GM12865 (cell line): ENCODE measurements around the gene ACER2.

Experiments
- DNase-seq: peaks from one replicate; pipeline ENCODE4 v3.0.0; 2010; ENCODE audit warnings: low read depth
- H3K4me3 ChIP-seq: 2 replicates; pipeline ENCODE4 v1.5.1; 2011; ENCODE audit warnings: mild to moderate bottlenecking, low read depth, low read length, control low read depth
- TF ChIP-seq, protein P1 (sequence below): IDR thresholded peaks from 2 replicates; pipeline ENCODE4 v1.5.1; 2011; ENCODE audit warnings: low read length, control low read depth, low read depth, inconsistent platforms; ENCODE audit not compliant: insufficient read depth; ENCODE audit errors: missing control alignments

The ACER2 gene

DNA sequence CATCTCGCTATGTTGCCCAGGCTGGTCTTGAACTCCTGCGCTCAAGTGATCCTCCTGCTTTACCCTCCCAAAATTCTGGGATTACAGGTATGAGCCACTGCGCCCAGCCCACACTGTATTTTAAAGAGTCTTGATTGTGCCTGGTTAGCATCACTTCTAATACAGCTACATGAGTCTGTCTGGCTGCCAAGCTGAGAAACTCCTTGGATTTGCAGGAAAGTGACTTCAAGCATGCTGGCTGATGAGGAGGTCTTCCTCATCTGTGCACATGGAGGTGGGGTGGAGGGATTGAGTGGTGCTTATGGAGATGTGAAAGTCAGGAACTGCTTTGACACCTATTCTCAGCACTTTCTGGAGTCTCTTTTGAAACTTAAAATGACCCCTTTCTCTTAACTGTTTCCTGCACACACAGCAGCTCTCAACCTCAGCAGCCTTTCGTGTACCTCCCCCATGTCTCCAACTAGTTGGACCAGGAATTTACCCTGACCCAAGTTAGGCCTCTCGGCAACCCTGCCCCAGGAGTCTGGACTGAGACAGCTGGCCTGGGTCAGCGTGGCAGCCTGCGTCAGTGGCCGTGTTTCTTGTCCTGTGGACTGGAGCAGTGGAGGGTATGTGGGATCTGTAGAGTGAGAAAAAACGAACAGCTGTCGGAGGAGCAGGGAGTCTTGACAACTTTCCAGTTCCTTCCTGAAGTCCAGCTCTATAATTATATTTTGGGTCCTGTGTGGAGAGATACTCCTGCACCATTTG, 72.5 kb downstream of the ACER2 start:
- TF ChIP-seq, protein P1, sequence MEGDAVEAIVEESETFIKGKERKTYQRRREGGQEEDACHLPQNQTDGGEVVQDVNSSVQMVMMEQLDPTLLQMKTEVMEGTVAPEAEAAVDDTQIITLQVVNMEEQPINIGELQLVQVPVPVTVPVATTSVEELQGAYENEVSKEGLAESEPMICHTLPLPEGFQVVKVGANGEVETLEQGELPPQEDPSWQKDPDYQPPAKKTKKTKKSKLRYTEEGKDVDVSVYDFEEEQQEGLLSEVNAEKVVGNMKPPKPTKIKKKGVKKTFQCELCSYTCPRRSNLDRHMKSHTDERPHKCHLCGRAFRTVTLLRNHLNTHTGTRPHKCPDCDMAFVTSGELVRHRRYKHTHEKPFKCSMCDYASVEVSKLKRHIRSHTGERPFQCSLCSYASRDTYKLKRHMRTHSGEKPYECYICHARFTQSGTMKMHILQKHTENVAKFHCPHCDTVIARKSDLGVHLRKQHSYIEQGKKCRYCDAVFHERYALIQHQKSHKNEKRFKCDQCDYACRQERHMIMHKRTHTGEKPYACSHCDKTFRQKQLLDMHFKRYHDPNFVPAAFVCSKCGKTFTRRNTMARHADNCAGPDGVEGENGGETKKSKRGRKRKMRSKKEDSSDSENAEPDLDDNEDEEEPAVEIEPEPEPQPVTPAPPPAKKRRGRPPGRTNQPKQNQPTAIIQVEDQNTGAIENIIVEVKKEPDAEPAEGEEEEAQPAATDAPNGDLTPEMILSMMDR: no peak
- no peak overlapping the region for H3K4me3 ChIP-seq
- no peak for DNase-seq

DNA sequence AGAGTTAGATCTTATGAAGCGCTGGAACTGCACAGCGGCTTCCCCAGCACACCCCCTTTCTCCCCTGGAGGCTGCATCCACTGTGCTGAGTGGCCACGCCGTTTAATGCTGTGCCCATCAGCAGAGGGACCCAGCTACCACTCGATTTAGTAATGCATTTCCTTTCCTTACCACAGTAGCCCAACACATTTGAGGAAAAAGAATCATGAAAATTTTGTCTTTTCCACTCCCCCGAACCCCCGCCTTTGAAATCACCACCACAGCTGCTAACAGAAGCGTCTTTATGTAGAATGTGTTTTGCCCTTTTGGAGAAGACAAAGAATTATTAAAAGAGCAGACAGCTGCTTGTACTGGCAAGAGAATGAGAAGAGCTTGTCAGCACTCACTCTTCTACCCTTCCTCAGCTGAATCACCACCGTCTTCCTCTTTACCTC, 73.2 kb downstream of the ACER2 start:
- H3K4me3 ChIP-seq: no peak overlapping the region
- TF ChIP-seq, protein P1: no peak
- DNase-seq: no peak

DNA sequence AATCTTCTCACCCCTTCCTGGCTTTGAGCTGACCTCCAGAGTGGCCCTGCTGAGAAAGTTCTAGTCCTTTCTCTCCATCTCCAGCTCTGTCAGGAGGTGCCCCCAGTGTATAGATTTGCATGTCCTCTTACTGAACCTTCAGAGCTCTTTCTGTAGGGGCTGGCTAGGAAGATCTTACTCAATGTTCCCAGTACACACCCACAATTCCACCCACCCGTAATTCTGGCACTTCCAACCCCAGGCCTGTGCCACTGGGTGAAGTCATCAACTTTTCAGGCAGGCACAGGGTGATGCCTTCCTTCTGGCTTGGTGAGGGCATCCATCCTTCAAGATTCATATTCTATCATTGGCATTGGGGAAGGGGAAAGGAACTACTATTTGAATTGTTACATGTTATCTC, 75.9 kb downstream of the ACER2 start:
- TF ChIP-seq, protein P1: no peak
- no peak overlapping the region for H3K4me3 ChIP-seq
- DNase-seq: no peak

DNA sequence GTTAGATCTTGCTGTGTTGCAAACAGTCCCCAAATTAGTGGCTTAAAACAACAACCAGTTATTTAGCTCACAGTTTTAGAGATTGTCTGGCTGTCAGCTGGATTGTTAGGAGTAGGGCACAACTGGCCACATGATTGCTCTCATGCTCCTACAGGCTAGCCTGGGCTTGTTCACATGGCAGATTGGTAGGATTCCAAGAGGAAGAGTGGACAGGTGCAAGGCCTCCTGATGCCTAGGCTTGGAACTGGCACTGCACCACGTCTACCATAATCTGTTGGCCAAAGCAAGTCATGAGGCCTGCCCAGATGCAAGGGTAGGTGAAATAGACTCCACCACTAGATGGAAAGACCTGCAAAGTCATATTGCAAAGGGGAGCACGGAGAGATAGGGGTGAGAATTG, 76.4 kb downstream of the ACER2 start:
- no peak overlapping the region for H3K4me3 ChIP-seq
- DNase-seq: no peak
- TF ChIP-seq, protein P1: no peak

DNA sequence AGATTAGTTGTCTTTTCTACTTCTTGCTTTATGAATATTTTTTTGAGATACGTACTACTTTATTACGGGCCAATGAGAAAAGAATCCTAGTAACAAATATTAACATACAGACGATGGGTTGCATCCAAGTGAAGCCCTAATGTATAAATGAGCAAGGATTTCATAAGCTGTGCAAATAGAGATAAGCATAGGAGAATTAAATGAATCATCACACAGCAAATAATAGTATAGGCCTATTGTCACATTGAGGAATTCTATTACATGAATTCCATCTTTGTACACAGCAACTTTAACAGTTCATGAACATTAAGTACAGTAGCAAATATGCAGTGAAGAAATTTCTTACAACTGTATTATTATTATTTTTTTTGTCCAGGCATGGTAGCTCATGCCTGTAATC, 78.0 kb downstream of the ACER2 start:
- H3K4me3 ChIP-seq: no peak overlapping the region
- TF ChIP-seq, protein P1: no peak
- DNase-seq: no peak

DNA sequence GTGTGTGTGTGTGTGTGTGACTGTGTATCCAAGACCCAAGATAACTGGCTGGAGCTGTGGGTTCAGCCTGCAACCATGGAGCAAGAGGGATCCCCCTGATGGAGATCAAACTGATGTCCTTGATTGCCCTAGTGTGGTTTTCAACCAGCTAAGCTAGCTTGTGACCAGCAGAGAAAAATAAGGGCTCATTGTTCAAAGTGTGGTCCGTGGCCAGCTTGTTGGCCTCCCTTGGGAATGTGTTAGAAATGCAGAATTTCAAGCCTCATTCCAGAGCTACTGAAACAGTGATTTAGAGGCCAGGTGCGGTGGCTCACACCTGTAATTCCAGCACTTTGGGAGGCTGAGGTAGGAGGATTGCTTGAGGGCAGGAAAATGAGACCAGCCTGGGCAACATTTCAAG, 79.9 kb downstream of the ACER2 start:
- no peak for DNase-seq
- H3K4me3 ChIP-seq: no peak overlapping the region
- TF ChIP-seq, protein P1: no peak

DNA sequence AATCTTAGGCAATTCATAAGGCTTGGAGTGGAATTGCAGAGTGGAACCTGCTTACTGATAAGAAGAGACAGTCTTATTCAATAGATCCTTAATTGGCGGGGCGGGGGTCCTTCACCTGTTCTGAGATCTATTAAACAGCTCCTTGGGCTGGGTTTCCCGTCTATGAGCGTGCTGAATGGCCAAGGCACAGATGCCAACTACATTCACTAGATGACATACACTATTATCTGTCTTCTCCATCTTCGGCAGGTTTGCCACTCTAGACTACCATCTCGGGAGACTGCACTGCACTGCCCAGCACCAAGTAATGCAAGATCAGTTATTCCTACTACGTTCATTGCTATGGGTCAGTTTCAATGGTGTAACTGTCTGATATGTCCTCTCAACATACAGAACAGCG, 81.5 kb downstream of the ACER2 start:
- no peak for DNase-seq
- no peak overlapping the region for H3K4me3 ChIP-seq
- TF ChIP-seq, protein P1: no peak
